Panc1 (cell line): ENCODE results near the gene LGSN. TPM values are rescaled to one million over a fixed set of nuclear protein-coding genes. Genes with fewer than 3 reads are reported as not detected.
"Not testable (repeated sequence)": the region's sequence is repeated elsewhere in the genome, so short reads cannot be mapped to it uniquely, and the experiment has no call there.

ENCODE experiments used
- ATAC-seq: fragments of 200-7000 bp; cut with Tn5 transposase; 2 replicates; pipeline ENCODE4 v1.9.1; 2020; ENCODE audit warnings: mild to moderate bottlenecking, moderate library complexity
- BruUV-seq: library from RNA; stranded (reverse); fragments of 400-500 nt; replicated peaks from 2 replicates; lab custom pipeline; 2021; lab: Mats Ljungman, UMichigan
- CTCF ChIA-PET: fragments of 300-600 bp; sonication (Branson Sonifier 250); formaldehyde crosslinking; loops from one replicate; lab custom pipeline; 2022; ENCODE audit warnings: antibody characterized with exemption; lab: Charles Lee
- POLR2A ChIA-PET: fragments of 300-600 bp; sonication (Branson Sonifier 250); formaldehyde crosslinking; loops from one replicate; lab custom pipeline; 2022; ENCODE audit warnings: antibody characterized with exemption; lab: Charles Lee
- DNase-seq: peaks from one replicate; pipeline ENCODE4 v3.0.0-alpha.2; 2010; ENCODE audit warnings: low read depth, low spot score
- H3K27ac ChIP-seq: 2 replicates; pipeline ENCODE4 v1.5.1; 2011; ENCODE audit warnings: mild to moderate bottlenecking, low read length, inconsistent platforms
- H3K27me3 ChIP-seq: fragments of 200-500 bp; sonication (Bioruptor generic); 2 replicates; pipeline ENCODE4 v1.6.0; 2014; ENCODE audit warnings: low read length, inconsistent platforms; ENCODE audit not compliant: control insufficient read depth, insufficient read depth
- H3K36me3 ChIP-seq: fragments of 200-500 bp; sonication (Bioruptor generic); 2 replicates; pipeline ENCODE4 v1.5.1; 2014; ENCODE audit warnings: inconsistent platforms, mild to moderate bottlenecking, low read length, moderate library complexity; ENCODE audit not compliant: control insufficient read depth, insufficient read depth
- H3K4me1 ChIP-seq: 2 replicates; pipeline ENCODE4 v1.5.1; 2011; ENCODE audit warnings: inconsistent platforms, mild to moderate bottlenecking, low read length, moderate library complexity; ENCODE audit not compliant: control insufficient read depth, insufficient read depth
- H3K4me3 ChIP-seq, 2 experiments: 2 replicates each; pipeline ENCODE4 v1.5.1; 2011 to 2012; ENCODE audit warnings: low read depth in 2 of 2, low read length in 2 of 2, mild to moderate bottlenecking in 2 of 2, inconsistent platforms in 1 of 2, moderate library complexity in 1 of 2
- H3K9me3 ChIP-seq: fragments of 200-500 bp; sonication (Bioruptor generic); 2 replicates; pipeline ENCODE4 v1.5.1; 2014; ENCODE audit warnings: low read depth, mild to moderate bottlenecking, inconsistent platforms, low read length, moderate library complexity; ENCODE audit not compliant: control insufficient read depth, insufficient read depth
- POLR2AphosphoS5 ChIP-seq: IDR thresholded peaks from 2 replicates; pipeline ENCODE4 v1.6.1; 2012; ENCODE audit warnings: mild to moderate bottlenecking, low read depth, low read length, moderate library complexity
- SIN3A ChIP-seq: IDR thresholded peaks from 2 replicates; pipeline ENCODE4 v1.6.1; 2012; ENCODE audit warnings: low read depth, mild to moderate bottlenecking, low read length, moderate library complexity, borderline replicate concordance; ENCODE audit not compliant: insufficient read depth
- TCF7L2 ChIP-seq: IDR thresholded peaks from 2 replicates; pipeline ENCODE4 v1.6.1; 2011; ENCODE audit warnings: mild to moderate bottlenecking, low read depth, low read length, inconsistent platforms
- in situ Hi-C: cut with HindIII; loops from 2 replicates; pipeline ENCODE4 v1.10.0; 2016; ENCODE audit warnings: low sequenced_read_pairs, low pct_unique_long_range_greater_than_20kb
- intact Hi-C: fragments of 100-400 bp; cut with micrococcal nuclease; formaldehyde crosslinking; loops from one replicate; pipeline ENCODE4 v1.10.0; 2022; ENCODE audit not compliant: unreplicated experiment
- total RNA-seq: library from RNA; stranded (reverse); gene quantifications from one replicate; pipeline ENCODE4 v1.2.1, GENCODE V29; 2021; ENCODE audit not compliant: unreplicated experiment
- TF ChIP-seq, protein P1 (sequence below), 2 experiments: IDR thresholded peaks; 2 replicates each; pipeline ENCODE4 v1.6.1; 2011 to 2012; ENCODE audit warnings: low read depth in 2 of 2, control low read depth in 1 of 2, low read length in 1 of 2, mild to moderate bottlenecking in 1 of 2, moderate library complexity in 1 of 2; ENCODE audit not compliant: insufficient read depth in 1 of 2
- TF ChIP-seq, protein P2 (sequence below): fragments of 450-650 bp; IDR thresholded peaks from 2 replicates; pipeline ENCODE4 v1.5.1; 2017; ENCODE audit warnings: mild to moderate bottlenecking

The LGSN gene
- total RNA-seq, 1 experiment from 2014 or later = not detected

DNA sequence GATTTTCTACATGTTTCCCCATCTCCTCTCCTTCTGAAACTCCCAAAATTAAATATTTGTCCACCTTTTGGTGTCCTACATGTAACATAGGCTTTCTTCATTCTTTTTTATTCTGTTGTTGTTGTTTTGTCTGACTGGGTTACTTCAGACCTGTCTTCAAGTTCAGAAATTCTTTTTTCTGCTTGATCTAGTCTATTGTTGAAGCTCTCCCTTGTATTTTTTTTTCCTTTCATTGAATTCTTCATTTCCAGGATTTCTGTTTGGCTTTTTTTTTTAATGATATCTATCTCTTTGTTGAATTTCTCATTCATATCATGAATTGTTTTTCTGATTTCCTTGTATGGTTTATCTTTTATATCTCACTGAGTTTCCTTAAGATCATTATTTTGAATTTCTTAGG is 20.6 kb upstream of the LGSN start:
- BruUV-seq = no TSS peak
- no peaks in the 10 kb centered on the region for H3K9me3 ChIP-seq
- DNase-seq (no peak), ATAC-seq (no peak)
- ChIA-PET POLR2A (no interaction called here), CTCF (interaction anchor here (0.7 kb wide), 1 partner anchor 148 kb away, joined by 3 read pairs; no protein-coding TSS in a partner anchor)
- H3K4me3 ChIP-seq = no peak overlapping the region
- no peak overlapping the region for H3K27ac ChIP-seq
- H3K27me3 ChIP-seq = no peaks in the 10 kb centered on the region
- no peaks in the 10 kb centered on the region for H3K4me1 ChIP-seq
- H3K36me3 ChIP-seq = no peaks in the 10 kb centered on the region
- in situ Hi-C loops = no loop called here
- no peak for TF ChIP-seq POLR2AphosphoS5
- TF ChIP-seq TCF7L2 = no peak
- TF ChIP-seq, protein P1, sequence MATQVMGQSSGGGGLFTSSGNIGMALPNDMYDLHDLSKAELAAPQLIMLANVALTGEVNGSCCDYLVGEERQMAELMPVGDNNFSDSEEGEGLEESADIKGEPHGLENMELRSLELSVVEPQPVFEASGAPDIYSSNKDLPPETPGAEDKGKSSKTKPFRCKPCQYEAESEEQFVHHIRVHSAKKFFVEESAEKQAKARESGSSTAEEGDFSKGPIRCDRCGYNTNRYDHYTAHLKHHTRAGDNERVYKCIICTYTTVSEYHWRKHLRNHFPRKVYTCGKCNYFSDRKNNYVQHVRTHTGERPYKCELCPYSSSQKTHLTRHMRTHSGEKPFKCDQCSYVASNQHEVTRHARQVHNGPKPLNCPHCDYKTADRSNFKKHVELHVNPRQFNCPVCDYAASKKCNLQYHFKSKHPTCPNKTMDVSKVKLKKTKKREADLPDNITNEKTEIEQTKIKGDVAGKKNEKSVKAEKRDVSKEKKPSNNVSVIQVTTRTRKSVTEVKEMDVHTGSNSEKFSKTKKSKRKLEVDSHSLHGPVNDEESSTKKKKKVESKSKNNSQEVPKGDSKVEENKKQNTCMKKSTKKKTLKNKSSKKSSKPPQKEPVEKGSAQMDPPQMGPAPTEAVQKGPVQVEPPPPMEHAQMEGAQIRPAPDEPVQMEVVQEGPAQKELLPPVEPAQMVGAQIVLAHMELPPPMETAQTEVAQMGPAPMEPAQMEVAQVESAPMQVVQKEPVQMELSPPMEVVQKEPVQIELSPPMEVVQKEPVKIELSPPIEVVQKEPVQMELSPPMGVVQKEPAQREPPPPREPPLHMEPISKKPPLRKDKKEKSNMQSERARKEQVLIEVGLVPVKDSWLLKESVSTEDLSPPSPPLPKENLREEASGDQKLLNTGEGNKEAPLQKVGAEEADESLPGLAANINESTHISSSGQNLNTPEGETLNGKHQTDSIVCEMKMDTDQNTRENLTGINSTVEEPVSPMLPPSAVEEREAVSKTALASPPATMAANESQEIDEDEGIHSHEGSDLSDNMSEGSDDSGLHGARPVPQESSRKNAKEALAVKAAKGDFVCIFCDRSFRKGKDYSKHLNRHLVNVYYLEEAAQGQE (IDR thresholded peaks at IDR 0.05; ENCODE audit: insufficient read depth in 1 of 2, low read depth in 2 of 2, low read length in 1 of 2) = no peak
- no peak for TF ChIP-seq SIN3A
- TF ChIP-seq, protein P2, sequence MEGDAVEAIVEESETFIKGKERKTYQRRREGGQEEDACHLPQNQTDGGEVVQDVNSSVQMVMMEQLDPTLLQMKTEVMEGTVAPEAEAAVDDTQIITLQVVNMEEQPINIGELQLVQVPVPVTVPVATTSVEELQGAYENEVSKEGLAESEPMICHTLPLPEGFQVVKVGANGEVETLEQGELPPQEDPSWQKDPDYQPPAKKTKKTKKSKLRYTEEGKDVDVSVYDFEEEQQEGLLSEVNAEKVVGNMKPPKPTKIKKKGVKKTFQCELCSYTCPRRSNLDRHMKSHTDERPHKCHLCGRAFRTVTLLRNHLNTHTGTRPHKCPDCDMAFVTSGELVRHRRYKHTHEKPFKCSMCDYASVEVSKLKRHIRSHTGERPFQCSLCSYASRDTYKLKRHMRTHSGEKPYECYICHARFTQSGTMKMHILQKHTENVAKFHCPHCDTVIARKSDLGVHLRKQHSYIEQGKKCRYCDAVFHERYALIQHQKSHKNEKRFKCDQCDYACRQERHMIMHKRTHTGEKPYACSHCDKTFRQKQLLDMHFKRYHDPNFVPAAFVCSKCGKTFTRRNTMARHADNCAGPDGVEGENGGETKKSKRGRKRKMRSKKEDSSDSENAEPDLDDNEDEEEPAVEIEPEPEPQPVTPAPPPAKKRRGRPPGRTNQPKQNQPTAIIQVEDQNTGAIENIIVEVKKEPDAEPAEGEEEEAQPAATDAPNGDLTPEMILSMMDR = no peak
- intact Hi-C loops = no loop called here

DNA sequence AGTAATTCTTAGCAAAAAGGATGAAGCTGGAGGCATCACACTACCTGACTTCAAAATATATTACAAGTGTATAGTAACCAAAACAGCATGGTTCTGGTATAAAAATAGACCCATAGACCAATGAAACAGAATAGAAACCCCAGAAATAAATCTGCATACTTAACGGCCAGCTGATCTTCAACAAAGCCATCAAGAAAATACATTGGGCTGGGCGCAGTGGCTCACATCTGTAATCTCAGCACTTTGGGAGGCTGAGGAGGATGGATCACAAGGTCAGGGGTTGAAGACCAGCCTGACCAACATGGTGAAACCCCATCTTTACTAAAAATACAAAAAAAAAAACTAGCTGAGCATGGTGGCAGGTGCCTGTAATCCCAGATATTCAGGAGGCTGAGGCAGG is 14.9 kb upstream of the LGSN start:
- intact Hi-C loops, DNase-seq, CTCF ChIA-PET, H3K4me3 ChIP-seq, POLR2A ChIA-PET, in situ Hi-C loops, H3K9me3 ChIP-seq, ATAC-seq, H3K36me3 ChIP-seq, H3K27me3 ChIP-seq, BruUV-seq, H3K27ac ChIP-seq, H3K4me1 ChIP-seq: not testable (repeated sequence)

DNA sequence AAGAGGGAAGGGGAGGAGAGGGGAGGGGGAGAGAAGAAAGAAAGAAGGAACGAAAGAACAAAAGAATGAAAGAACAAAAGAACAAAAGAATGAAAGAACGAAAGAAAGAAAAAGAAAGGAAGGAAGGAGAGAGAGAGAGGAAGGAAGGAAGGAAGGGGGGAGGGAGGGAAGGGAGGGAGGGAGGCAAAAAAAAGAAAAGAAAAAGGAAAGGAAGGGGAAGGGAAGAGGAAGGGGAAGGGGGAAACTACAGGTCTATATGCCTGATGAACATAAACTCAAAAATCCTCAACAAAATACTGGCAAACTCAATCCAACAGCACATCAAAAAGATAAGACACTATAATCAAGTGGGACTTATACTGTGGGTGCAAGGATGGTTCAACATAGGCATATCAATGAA is 13.7 kb upstream of the LGSN start:
- DNase-seq (no peak), ATAC-seq (no peak)
- Histone ChIP-seq H3K9me3 (no peaks in the 10 kb centered on the region), H3K36me3 (no peaks in the 10 kb centered on the region), H3K27me3 (no peaks in the 10 kb centered on the region), H3K27ac (no peak overlapping the region), H3K4me3 (no peak overlapping the region), H3K4me1 (no peaks in the 10 kb centered on the region)
- POLR2A ChIA-PET = no interaction called here
- in situ Hi-C loops = no loop called here
- intact Hi-C loops = no loop called here
- no TSS peak for BruUV-seq
- CTCF ChIA-PET = no interaction called here
- TF ChIP-seq, protein P1 (IDR thresholded peaks at IDR 0.05; ENCODE audit: insufficient read depth in 1 of 2, low read depth in 2 of 2, low read length in 1 of 2) = no peak
- TF ChIP-seq SIN3A = no peak
- TF ChIP-seq, protein P2 = no peak
- TF ChIP-seq TCF7L2 = no peak
- TF ChIP-seq POLR2AphosphoS5 = no peak

DNA sequence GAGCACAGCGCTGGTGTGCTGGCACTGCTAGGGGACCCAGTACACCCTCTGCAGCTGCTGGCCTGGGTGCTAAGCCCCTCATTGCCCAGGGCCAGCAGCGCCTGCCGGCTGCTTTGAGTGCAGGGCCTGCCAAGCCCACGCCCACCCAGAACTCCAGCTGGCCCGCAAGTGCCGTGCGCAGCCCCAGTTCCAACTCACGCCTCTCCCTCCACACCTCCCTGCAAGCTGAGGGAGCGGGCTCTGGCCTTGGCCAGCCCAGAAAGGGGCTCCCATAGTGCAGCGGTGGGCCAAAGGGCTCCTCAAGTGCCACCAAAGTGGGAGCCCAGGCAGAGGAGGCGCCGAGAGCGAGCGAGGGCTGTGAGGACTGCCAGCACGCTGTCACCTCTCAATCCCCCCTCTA is 6.8 kb upstream of the LGSN start:
- CTCF ChIA-PET, DNase-seq, H3K9me3 ChIP-seq, H3K27ac ChIP-seq, in situ Hi-C loops, ATAC-seq, H3K27me3 ChIP-seq, H3K36me3 ChIP-seq, BruUV-seq, H3K4me3 ChIP-seq, H3K4me1 ChIP-seq, intact Hi-C loops, POLR2A ChIA-PET: not testable (repeated sequence)
